ENCODE data around the gene GCKR.
"Not testable (repeated sequence)": the region's sequence is repeated elsewhere in the genome, so short reads cannot be mapped to it uniquely, and the experiment has no call there.

GCKR gene

GRCh38 chr2:27518113-27518781, 21.6 kb downstream of the GCKR start:
- no peak for DNase-seq (ENCODE audit: low read depth)

- DNase-seq (ENCODE audit: low read depth): no peak
These were observed 22.1 kb downstream of the GCKR start for GRCh38 chr2:27518782-27519113.

GRCh38 chr2:27520316-27520715, 23.7 kb downstream of the GCKR start:
- no peak for DNase-seq (ENCODE audit: low read depth)

GRCh38 chr2:27522400-27522945, 25.8 kb downstream of the GCKR start:
- no peak for DNase-seq (ENCODE audit: low read depth)

GRCh38 chr2:27527182-27527581, 30.5 kb downstream of the GCKR start:
- no peak for DNase-seq (ENCODE audit: low read depth)

- DNase-seq (ENCODE audit: low read depth): no peak
These were observed 35.3 kb downstream of the GCKR start for GRCh38 chr2:27531983-27532382.

GRCh38 chr2:27537287-27537686, 40.6 kb downstream of the GCKR start:
- no peak for DNase-seq (ENCODE audit: low read depth)

- DNase-seq (ENCODE audit: low read depth): not testable (repeated sequence)
These were observed 42.3 kb downstream of the GCKR start for GRCh38 chr2:27538839-27539450.

GRCh38 chr2:27539649-27540048, 43.0 kb downstream of the GCKR start:
- DNase-seq (ENCODE audit: low read depth): not testable (repeated sequence)

GRCh38 chr2:27544143-27544821, 47.6 kb downstream of the GCKR start:
- DNase-seq (ENCODE audit: low read depth): no peak

GRCh38 chr2:27545348-27546141, 48.9 kb downstream of the GCKR start:
- DNase-seq (ENCODE audit: low read depth): no peak

- DNase-seq (ENCODE audit: low read depth): no peak
These were observed 52.7 kb downstream of the GCKR start for GRCh38 chr2:27549303-27549702.

GRCh38 chr2:27551514-27551913, 54.9 kb downstream of the GCKR start:
- no peak for DNase-seq (ENCODE audit: low read depth)

- no peak for DNase-seq (ENCODE audit: low read depth)
These were observed 56.3 kb downstream of the GCKR start for GRCh38 chr2:27552941-27553340.

GRCh38 chr2:27554451-27554850, 57.8 kb downstream of the GCKR start:
- not testable (repeated sequence) for DNase-seq (ENCODE audit: low read depth)

GRCh38 chr2:27559228-27559627, 62.6 kb downstream of the GCKR start:
- no peak for DNase-seq (ENCODE audit: low read depth)

- no peak for DNase-seq (ENCODE audit: low read depth)
These were observed 64.4 kb downstream of the GCKR start for GRCh38 chr2:27561060-27561459.

- DNase-seq (ENCODE audit: low read depth): no peak
These were observed 70.0 kb downstream of the GCKR start for GRCh38 chr2:27566628-27567027.

GRCh38 chr2:27569398-27569797, 72.8 kb downstream of the GCKR start:
- DNase-seq (ENCODE audit: low read depth): no peak

GRCh38 chr2:27571197-27571596, 74.6 kb downstream of the GCKR start:
- DNase-seq (ENCODE audit: low read depth): no peak

GRCh38 chr2:27571681-27572080, 75.0 kb downstream of the GCKR start:
- DNase-seq (ENCODE audit: low read depth): no peak

- no peak for DNase-seq (ENCODE audit: low read depth)
These were observed 75.8 kb downstream of the GCKR start for GRCh38 chr2:27572439-27572838.
